Astrocyte (in vitro differentiated cells and primary cell): ENCODE results near the gene ADAM22.

Experiments used
- EZH2 ChIP-seq: IDR thresholded peaks from 2 replicates; pipeline ENCODE4 v1.6.1; 2012; ENCODE audit warnings: mild to moderate bottlenecking, low read length, inconsistent platforms; ENCODE audit not compliant: insufficient read depth
- TF ChIP-seq, protein P1 (sequence below): IDR thresholded peaks from 2 replicates; pipeline ENCODE4 v1.5.1; 2011; ENCODE audit warnings: low read depth, mild to moderate bottlenecking, inconsistent platforms, low read length, moderate library complexity; ENCODE audit not compliant: insufficient read depth

DNA sequence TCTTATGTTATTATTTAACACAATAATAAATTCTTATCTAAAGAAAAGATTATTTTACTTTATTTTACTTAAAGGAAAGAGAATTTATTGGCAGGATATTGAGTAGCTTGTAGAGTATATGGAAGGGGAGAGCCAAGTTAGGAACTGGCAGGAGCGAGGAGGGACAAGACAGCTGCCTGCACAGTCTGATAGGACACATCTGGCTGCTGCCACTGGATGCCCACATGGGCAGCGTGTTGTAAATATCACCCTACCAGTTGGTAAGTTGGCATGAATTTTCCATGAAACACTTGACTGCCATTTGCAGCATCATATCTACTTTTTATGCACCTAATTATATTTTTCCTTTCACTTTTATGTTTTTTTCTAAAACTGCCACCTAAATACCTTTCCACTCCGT lies 266.2 kb downstream of the ADAM22 start:
- TF ChIP-seq, protein P1, sequence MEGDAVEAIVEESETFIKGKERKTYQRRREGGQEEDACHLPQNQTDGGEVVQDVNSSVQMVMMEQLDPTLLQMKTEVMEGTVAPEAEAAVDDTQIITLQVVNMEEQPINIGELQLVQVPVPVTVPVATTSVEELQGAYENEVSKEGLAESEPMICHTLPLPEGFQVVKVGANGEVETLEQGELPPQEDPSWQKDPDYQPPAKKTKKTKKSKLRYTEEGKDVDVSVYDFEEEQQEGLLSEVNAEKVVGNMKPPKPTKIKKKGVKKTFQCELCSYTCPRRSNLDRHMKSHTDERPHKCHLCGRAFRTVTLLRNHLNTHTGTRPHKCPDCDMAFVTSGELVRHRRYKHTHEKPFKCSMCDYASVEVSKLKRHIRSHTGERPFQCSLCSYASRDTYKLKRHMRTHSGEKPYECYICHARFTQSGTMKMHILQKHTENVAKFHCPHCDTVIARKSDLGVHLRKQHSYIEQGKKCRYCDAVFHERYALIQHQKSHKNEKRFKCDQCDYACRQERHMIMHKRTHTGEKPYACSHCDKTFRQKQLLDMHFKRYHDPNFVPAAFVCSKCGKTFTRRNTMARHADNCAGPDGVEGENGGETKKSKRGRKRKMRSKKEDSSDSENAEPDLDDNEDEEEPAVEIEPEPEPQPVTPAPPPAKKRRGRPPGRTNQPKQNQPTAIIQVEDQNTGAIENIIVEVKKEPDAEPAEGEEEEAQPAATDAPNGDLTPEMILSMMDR: no peak
- TF ChIP-seq EZH2: no peak
